Sigmoid colon (tissue), 3 donors: ENCODE results near the gene DDX51.

Source experiments
- POLR2A ChIP-seq, 2 donors: fragments of 450-650 bp; IDR thresholded peaks; one replicate each; pipeline ENCODE4 v1.6.1; 2016; ENCODE audit warnings: antibody characterized with exemption in 2 of 2, mild to moderate bottlenecking in 2 of 2, moderate library complexity in 2 of 2
- TF ChIP-seq, protein P1 (sequence below), 4 experiments: fragments of 450-650 bp in 3 of 4; fragments of 200-600 bp in 1 of 4; IDR thresholded peaks; one replicate each; pipeline ENCODE4 v1.5.1; 2016 to 2019; ENCODE audit warnings: antibody characterized with exemption in 4 of 4, mild to moderate bottlenecking in 3 of 4, moderate library complexity in 2 of 4

DNA sequence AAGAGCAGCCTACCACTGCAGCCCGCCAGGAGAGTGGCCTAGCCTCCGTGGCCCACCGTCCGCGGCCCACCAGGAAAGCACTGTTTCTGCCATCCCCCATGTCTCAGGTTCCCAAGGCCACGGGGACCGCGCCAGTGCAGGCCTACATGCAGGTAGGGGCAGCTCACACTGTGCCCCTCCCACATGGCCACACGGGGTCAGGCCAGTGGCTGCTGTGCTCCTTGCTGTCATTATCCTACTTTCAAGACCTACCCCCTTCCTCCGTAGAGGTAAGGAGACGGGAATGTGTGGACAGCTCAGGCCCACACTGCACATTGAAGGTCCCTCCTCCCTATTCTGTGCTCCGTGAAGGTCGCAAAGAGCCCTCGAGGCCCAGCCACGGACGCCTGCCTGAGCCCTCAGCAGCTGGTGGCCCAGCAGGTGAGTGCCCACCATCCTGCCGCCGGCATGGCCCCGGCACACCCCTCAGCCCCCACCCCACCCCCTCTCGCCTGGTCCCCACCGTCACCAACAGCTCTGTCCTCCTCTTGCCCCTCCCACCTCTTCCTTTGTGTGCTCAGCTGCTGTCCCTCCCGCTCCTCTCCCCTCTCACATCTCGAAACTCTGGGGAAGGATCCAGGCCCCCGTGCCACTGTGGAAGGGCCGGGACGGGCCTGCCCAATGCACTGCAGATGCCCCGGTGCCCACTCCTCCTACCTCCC, 10.0 kb downstream of the DDX51 start:
- TF ChIP-seq, protein P1, sequence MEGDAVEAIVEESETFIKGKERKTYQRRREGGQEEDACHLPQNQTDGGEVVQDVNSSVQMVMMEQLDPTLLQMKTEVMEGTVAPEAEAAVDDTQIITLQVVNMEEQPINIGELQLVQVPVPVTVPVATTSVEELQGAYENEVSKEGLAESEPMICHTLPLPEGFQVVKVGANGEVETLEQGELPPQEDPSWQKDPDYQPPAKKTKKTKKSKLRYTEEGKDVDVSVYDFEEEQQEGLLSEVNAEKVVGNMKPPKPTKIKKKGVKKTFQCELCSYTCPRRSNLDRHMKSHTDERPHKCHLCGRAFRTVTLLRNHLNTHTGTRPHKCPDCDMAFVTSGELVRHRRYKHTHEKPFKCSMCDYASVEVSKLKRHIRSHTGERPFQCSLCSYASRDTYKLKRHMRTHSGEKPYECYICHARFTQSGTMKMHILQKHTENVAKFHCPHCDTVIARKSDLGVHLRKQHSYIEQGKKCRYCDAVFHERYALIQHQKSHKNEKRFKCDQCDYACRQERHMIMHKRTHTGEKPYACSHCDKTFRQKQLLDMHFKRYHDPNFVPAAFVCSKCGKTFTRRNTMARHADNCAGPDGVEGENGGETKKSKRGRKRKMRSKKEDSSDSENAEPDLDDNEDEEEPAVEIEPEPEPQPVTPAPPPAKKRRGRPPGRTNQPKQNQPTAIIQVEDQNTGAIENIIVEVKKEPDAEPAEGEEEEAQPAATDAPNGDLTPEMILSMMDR (IDR thresholded peaks at IDR 0.05): no peak
- no peak for TF ChIP-seq POLR2A (IDR thresholded peaks at IDR 0.05)
